Measurements from ENCODE around the gene ATF3.
A peak's percentile ranks its signal among the peaks of the same experiment; 100 is the strongest.

Gene ATF3

DNA sequence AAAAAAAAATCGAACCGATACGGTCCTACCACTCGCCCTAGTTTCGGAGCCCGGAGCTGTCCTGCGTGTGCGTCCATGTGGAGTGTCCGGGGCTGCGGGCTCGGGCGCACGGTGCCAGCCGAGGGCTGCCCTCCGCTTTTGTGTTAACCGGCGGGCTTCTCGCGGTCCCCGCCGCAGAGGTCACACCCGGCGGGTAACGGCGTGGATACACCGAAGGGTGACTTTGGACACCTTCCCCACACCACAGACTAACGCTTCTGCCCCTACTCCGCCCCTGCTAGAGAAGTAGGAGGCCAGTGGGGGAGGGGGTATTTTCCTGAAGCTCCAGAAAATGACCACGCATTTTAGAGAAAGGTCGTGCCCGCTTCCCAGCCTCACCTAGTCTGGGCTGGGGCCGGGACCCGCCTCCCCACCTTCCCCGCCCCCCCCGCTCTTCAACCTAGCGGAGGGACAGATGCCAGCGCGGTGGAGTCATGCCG, 609 bp upstream of the ATF3 start:
- no peak overlapping the region; the same call in 1 of the 2 replicates for H2AFZ ChIP-seq (ENCODE audit: low read length)
- no peaks in the 10 kb centered on the region for H3F3A ChIP-seq (ENCODE audit: insufficient read depth, low read length)
- H3K27me3 ChIP-seq (ENCODE audit: insufficient read depth, low read length) = no peaks in the 10 kb centered on the region
- peak overlapping the region; percentile 27; the same call in 1 of the 2 replicates for H3K9ac ChIP-seq (ENCODE audit: low read length)
- H4K20me1 ChIP-seq (ENCODE audit: insufficient read depth, low read length) = no peaks in the 10 kb centered on the region
- H3K79me2 ChIP-seq (ENCODE audit: insufficient read depth, low read length) = no peaks in the 10 kb centered on the region
- H3K4me2 ChIP-seq (ENCODE audit: low read length) = peak overlapping the region; percentile 80
- H3K9me3 ChIP-seq (ENCODE audit: low read length) = no peaks in the 10 kb centered on the region
- H3K9me2 ChIP-seq (ENCODE audit: low read depth, low read length) = no peaks in the 10 kb centered on the region
- no peaks in the 10 kb centered on the region for H3K36me3 ChIP-seq (ENCODE audit: insufficient read depth, low read length)
- no peak overlapping the region for H3K27ac ChIP-seq (ENCODE audit: low read depth, low read length, poor library complexity, severe bottlenecking)
- TF ChIP-seq EZH2 (IDR thresholded peaks at IDR 0.05; ENCODE audit: borderline replicate concordance, low read length) = 0 out of 2 replicates have a peak, but pooled peaks have one; percentile 55
- TF ChIP-seq, protein P1, sequence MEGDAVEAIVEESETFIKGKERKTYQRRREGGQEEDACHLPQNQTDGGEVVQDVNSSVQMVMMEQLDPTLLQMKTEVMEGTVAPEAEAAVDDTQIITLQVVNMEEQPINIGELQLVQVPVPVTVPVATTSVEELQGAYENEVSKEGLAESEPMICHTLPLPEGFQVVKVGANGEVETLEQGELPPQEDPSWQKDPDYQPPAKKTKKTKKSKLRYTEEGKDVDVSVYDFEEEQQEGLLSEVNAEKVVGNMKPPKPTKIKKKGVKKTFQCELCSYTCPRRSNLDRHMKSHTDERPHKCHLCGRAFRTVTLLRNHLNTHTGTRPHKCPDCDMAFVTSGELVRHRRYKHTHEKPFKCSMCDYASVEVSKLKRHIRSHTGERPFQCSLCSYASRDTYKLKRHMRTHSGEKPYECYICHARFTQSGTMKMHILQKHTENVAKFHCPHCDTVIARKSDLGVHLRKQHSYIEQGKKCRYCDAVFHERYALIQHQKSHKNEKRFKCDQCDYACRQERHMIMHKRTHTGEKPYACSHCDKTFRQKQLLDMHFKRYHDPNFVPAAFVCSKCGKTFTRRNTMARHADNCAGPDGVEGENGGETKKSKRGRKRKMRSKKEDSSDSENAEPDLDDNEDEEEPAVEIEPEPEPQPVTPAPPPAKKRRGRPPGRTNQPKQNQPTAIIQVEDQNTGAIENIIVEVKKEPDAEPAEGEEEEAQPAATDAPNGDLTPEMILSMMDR (IDR thresholded peaks at IDR 0.05; ENCODE audit: low read length) = no peak
- peak overlapping the region; percentile 60 for H3K4me3 ChIP-seq (ENCODE audit: low read depth, low read length, poor library complexity, severe bottlenecking)
- peaks cover 21% of the 10 kb centered on the region for H3K4me1 ChIP-seq (ENCODE audit: insufficient read depth, low read length, severe bottlenecking)

DNA sequence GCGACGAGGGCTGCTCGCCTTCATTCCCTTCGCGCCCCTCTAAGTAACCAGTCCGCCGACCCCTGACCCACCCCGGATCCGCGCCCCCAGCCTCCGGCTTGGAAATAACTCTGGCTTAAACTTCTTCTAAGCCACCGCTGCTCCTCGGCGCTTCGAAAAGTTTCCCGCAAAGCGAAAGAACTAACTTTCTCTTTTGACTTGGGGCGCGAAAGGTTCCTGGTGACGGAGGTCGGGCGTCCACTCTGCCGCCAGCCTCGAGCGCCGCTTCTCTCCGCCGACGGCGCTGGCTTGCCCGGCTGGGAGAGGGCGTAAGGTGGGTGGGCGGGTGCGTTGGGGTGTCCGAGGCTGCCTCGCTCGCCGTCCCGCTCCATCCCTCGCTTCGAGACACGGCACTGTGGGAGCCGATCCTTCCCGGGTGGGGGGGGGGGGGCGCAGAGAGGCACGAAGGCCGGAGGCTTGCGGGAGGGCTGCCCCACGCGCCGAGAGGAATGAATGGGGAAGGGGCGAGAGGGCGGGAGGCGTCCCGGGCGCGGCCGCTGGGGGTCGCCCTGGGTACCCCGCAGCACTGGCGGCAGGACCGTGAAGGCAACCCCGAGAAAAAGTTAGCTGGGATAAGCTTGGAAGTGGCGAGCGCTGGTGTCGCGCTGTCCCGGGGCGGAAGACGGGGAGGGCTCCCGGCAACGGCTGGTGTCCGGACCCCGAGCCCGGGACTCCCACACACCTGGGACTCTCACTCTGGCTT, 569 bp downstream of the ATF3 start:
- no peaks in the 10 kb centered on the region for H3K9me2 ChIP-seq (ENCODE audit: low read depth, low read length)
- TF ChIP-seq, protein P1 (IDR thresholded peaks at IDR 0.05; ENCODE audit: low read length) = peak; percentile 35; the same call in 1 of the 2 replicates
- TF ChIP-seq EZH2 (IDR thresholded peaks at IDR 0.05; ENCODE audit: borderline replicate concordance, low read length) = no peak
- H3K4me3 ChIP-seq (ENCODE audit: low read depth, low read length, poor library complexity, severe bottlenecking) = peak overlapping the region; percentile 60
- no peaks in the 10 kb centered on the region for H3K79me2 ChIP-seq (ENCODE audit: insufficient read depth, low read length)
- no peaks in the 10 kb centered on the region for H4K20me1 ChIP-seq (ENCODE audit: insufficient read depth, low read length)
- H3K4me1 ChIP-seq (ENCODE audit: insufficient read depth, low read length, severe bottlenecking) = peaks cover 21% of the 10 kb centered on the region
- H3K4me2 ChIP-seq (ENCODE audit: low read length) = peak overlapping the region; percentile 80
- H3K9ac ChIP-seq (ENCODE audit: low read length) = peak overlapping the region; percentile 33; the same call in 1 of the 2 replicates
- H3K27me3 ChIP-seq (ENCODE audit: insufficient read depth, low read length) = no peaks in the 10 kb centered on the region
- H3K27ac ChIP-seq (ENCODE audit: low read depth, low read length, poor library complexity, severe bottlenecking) = no peak overlapping the region
- no peak overlapping the region for H2AFZ ChIP-seq (ENCODE audit: low read length)
- no peaks in the 10 kb centered on the region for H3K36me3 ChIP-seq (ENCODE audit: insufficient read depth, low read length)
- H3K9me3 ChIP-seq (ENCODE audit: low read length) = no peaks in the 10 kb centered on the region
- no peaks in the 10 kb centered on the region for H3F3A ChIP-seq (ENCODE audit: insufficient read depth, low read length)

DNA sequence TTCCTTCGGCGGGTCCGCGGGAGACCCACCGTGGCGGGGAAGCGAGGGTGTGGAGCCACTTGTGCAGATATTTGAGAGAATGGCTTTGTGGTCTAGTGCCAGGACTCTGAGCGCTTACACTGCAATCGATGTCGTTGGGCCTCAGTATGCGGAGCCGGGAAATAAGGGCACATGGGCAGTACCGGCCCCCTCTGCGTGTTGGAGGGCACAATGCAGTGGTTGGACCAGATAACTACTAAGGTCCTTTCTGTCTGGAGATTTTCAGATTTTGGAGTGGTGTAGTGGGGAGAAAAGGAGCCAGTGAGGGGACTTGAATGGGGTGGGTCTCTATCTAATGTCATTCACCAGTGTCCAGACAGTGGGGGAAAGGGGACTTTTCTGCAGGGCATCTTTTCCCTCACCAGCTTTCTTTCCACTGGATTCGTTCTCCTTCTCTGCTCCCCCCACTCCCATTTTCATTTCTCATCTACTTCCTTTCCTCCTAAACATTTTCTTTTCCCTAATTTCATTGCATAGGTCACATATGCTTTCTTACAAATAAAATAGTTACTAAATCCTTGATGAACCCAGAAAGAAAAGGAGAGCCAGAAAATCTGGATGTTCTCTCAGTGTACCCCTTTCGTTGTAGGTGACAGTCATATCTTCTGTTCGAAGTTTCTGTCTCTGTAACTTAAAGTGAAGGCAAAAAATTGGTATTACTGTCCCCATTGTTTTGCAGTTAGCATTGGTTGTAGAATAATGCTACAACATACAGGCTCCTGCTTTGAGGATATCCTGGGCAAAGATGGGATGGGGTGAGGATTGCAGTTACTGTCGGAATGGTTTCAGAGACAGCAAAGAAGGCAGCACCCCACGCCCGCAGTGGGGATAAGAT, 1.4 kb downstream of the ATF3 start:
- H3K27ac ChIP-seq (ENCODE audit: low read depth, low read length, poor library complexity, severe bottlenecking) = no peak overlapping the region
- peak overlapping the region; percentile 60 for H3K4me3 ChIP-seq (ENCODE audit: low read depth, low read length, poor library complexity, severe bottlenecking)
- no peaks in the 10 kb centered on the region; the same call in 1 of the 2 replicates for H3K27me3 ChIP-seq (ENCODE audit: insufficient read depth, low read length)
- H3K9ac ChIP-seq (ENCODE audit: low read length) = no peak overlapping the region
- H3K4me2 ChIP-seq (ENCODE audit: low read length) = peak overlapping the region; percentile 80
- H3K79me2 ChIP-seq (ENCODE audit: insufficient read depth, low read length) = no peaks in the 10 kb centered on the region
- no peaks in the 10 kb centered on the region for H3F3A ChIP-seq (ENCODE audit: insufficient read depth, low read length)
- H3K9me2 ChIP-seq (ENCODE audit: low read depth, low read length) = no peaks in the 10 kb centered on the region
- peaks cover 21% of the 10 kb centered on the region for H3K4me1 ChIP-seq (ENCODE audit: insufficient read depth, low read length, severe bottlenecking)
- H2AFZ ChIP-seq (ENCODE audit: low read length) = no peak overlapping the region
- H4K20me1 ChIP-seq (ENCODE audit: insufficient read depth, low read length) = no peaks in the 10 kb centered on the region
- H3K9me3 ChIP-seq (ENCODE audit: low read length) = no peaks in the 10 kb centered on the region
- H3K36me3 ChIP-seq (ENCODE audit: insufficient read depth, low read length) = no peaks in the 10 kb centered on the region
- TF ChIP-seq, protein P1 (IDR thresholded peaks at IDR 0.05; ENCODE audit: low read length) = no peak; the same call in 1 of the 2 replicates
- no peak for TF ChIP-seq EZH2 (IDR thresholded peaks at IDR 0.05; ENCODE audit: borderline replicate concordance, low read length)

Data from OCI-LY1 (cell line).